GM06990 (cell line): ENCODE measurements around the gene SIAH3.

Source experiments
- DNase-seq: peaks from one replicate; pipeline ENCODE4 v3.0.0-alpha.2; 2011; ENCODE audit not compliant: insufficient read length; ENCODE audit errors: extremely low read depth
- H3K27me3 ChIP-seq: replicated peaks from 2 replicates; pipeline ENCODE4 v1.6.0; 2011; ENCODE audit warnings: low read length; ENCODE audit not compliant: control insufficient read depth, insufficient read depth
- H3K36me3 ChIP-seq: 2 replicates; pipeline ENCODE4 v1.5.1; 2011; ENCODE audit warnings: low read length; ENCODE audit not compliant: control insufficient read depth, insufficient read depth
- H3K4me3 ChIP-seq: replicated peaks from 2 replicates; pipeline ENCODE4 v1.5.1; 2011; ENCODE audit warnings: low read depth, mild to moderate bottlenecking, control low read depth, low read length
- TF ChIP-seq, protein P1 (sequence below): IDR thresholded peaks from 2 replicates; pipeline ENCODE4 v1.5.1; 2011; ENCODE audit warnings: low read length, control low read depth, mild to moderate bottlenecking, inconsistent platforms; ENCODE audit not compliant: insufficient read depth, poor library complexity, severe bottlenecking

SIAH3 gene

DNA sequence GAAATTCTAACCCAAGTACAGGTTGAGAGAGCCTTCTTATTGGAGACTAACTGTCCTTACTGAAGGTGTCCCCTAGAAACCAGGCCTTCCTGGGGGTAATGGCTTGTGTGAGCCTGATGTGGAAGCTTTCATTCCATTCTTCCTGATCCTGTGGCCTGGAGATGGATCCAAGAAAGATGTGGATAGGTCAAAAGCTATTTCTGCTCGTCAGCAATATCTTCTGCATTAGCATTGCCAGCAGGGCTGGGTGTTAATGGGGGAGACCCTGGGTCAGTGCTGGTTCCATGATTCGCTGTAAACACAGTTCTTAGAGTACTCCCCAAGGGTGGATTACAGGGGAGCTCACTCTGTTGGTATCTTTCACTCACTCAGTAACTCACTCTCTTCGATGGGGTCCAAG lies 106.6 kb downstream of the SIAH3 start:
- DNase-seq, result no peak
- TF ChIP-seq, protein P1, sequence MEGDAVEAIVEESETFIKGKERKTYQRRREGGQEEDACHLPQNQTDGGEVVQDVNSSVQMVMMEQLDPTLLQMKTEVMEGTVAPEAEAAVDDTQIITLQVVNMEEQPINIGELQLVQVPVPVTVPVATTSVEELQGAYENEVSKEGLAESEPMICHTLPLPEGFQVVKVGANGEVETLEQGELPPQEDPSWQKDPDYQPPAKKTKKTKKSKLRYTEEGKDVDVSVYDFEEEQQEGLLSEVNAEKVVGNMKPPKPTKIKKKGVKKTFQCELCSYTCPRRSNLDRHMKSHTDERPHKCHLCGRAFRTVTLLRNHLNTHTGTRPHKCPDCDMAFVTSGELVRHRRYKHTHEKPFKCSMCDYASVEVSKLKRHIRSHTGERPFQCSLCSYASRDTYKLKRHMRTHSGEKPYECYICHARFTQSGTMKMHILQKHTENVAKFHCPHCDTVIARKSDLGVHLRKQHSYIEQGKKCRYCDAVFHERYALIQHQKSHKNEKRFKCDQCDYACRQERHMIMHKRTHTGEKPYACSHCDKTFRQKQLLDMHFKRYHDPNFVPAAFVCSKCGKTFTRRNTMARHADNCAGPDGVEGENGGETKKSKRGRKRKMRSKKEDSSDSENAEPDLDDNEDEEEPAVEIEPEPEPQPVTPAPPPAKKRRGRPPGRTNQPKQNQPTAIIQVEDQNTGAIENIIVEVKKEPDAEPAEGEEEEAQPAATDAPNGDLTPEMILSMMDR, result no peak
- peaks cover 2% of the 10 kb centered on the region for H3K27me3 ChIP-seq
- no peaks in the 10 kb centered on the region for H3K36me3 ChIP-seq
- H3K4me3 ChIP-seq, result no peak overlapping the region

DNA sequence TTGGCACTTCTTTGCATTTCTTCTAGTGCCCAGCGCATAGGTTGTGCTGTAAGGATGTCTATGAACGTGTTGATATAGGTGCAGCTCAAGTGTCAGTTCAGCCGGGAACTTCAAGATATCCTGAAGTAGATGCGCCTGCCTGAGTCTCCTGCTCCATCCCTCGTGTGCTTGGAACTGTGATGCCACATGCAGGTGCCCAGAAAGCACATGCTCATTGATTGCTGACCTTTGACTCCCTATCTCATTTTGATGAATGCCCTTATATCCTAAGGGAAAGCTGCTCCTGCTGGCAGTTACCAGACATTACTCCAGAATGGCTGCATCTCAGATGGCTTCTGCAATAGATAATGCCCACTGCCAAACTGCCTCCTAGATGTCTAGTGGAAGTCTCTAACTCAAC lies 108.6 kb downstream of the SIAH3 start:
- no peaks in the 10 kb centered on the region for H3K36me3 ChIP-seq
- TF ChIP-seq, protein P1, result no peak
- no peak for DNase-seq
- no peaks in the 10 kb centered on the region; the same call in 1 of the 2 replicates for H3K27me3 ChIP-seq
- H3K4me3 ChIP-seq, result no peak overlapping the region

DNA sequence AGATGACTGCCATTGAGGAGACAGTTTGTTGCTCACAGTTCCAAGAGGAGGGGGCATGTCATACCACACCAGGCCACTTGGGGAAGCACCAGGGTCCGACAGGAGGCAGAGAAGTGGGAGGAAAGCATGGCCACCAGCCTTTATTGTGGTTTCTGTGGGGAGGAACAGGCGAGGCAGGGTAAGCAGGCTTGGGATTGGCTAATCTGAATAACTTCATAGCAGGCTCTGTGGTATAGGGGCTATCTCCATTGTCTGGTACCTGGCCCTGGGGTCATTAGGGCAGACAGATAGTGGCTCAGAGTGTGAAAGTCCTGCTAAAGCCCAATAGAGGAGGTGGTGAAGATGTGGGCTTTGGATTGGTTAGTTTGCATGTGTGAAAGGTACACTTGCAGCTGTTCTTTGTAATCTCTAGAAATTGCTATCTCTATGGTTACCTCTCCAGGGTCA lies 114.0 kb downstream of the SIAH3 start:
- H3K4me3 ChIP-seq, result no peak overlapping the region
- TF ChIP-seq, protein P1, result peak; percentile 44

DNA sequence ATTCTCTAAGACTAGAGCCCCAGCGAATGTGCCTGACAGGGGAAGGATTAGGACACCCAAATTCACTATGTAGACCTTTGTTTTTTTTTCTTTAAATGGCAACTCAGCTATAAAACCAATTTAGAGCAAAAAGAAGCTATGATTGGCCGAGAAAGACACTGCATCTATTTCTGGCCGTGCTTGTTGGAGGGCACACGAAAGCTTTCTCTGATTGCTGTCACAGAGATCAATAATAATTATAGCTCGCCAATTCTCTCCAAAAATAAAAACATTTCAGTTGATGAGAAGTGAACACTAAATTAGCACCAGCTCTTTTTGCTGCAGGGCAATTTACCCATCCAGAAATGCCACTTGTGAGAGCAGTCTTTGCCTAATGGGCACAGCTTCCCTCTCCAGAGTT lies 118.2 kb downstream of the SIAH3 start:
- TF ChIP-seq, protein P1, result no peak
- Histone ChIP-seq H3K36me3 (no peaks in the 10 kb centered on the region), H3K27me3 (0 out of 2 replicates have a peak, but pooled peaks cover 1% of the 10 kb centered on the region), H3K4me3 (no peak overlapping the region)
- no peak for DNase-seq

More for the DNA sequence above, 114.0 kb downstream of the SIAH3 start:
- Histone ChIP-seq H3K27me3 (peaks cover 1% of the 10 kb centered on the region; the same call in 1 of the 2 replicates), H3K36me3 (no peaks in the 10 kb centered on the region)
- DNase-seq, result no peak

DNA sequence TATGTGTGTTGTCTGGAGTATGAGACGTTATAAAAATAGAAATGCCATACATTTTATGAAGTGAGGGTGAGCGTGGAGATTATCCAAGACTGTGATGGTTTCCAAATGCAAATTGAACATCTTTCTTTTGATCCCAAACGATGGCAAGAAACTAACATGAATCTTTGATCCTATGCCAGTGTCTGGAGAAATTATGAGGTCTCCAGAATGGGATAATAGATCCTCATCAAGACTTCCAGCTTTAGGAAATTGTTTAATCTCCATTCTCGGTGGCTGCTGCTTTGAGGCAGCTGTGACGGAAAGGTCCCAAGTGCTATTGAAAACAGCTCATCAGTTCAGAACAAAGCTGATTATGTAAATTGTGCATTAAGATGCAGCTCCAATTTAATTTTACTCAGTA lies 118.6 kb downstream of the SIAH3 start:
- no peak overlapping the region for H3K4me3 ChIP-seq
- no peak for DNase-seq
- 0 out of 2 replicates have a peak, but pooled peaks cover 1% of the 10 kb centered on the region for H3K27me3 ChIP-seq
- H3K36me3 ChIP-seq, result no peaks in the 10 kb centered on the region
- TF ChIP-seq, protein P1, result no peak

DNA sequence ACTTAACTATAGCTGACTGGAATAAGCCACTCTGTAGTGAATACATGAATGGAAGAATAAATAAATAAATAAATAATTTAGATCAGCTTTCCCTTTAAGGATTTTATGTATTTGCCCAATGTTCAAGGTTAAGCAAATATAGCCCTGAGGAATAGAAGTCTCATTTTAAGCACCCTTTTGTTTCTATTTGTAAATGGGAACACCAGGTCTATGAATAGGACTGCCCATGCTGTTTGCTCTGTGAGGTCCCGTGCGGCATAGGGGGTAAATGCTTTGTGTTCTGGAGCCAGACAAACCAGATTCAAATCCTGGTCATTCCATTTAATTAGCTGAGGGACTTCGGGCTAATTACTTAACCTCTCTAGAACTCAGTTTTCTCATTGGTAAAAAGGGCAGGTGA lies 120.1 kb downstream of the SIAH3 start:
- H3K4me3 ChIP-seq, result no peak overlapping the region
- H3K27me3 ChIP-seq, result 0 out of 2 replicates have a peak, but pooled peaks cover 1% of the 10 kb centered on the region
- H3K36me3 ChIP-seq, result no peaks in the 10 kb centered on the region
- TF ChIP-seq, protein P1, result no peak
- no peak for DNase-seq
